Panc1 (cell line): ENCODE results near the gene NKD1. TPM values are rescaled to one million over a fixed set of nuclear protein-coding genes. Genes with fewer than 3 reads are reported as not detected.

ENCODE experiments used
- ATAC-seq: fragments of 200-7000 bp; cut with Tn5 transposase; 2 replicates; pipeline ENCODE4 v1.9.1; 2020; ENCODE audit warnings: mild to moderate bottlenecking, moderate library complexity
- BruUV-seq: library from RNA; stranded (reverse); fragments of 400-500 nt; replicated peaks from 2 replicates; lab custom pipeline; 2021; lab: Mats Ljungman, UMichigan
- CTCF ChIA-PET: fragments of 300-600 bp; sonication (Branson Sonifier 250); formaldehyde crosslinking; loops from one replicate; lab custom pipeline; 2022; ENCODE audit warnings: antibody characterized with exemption; lab: Charles Lee
- POLR2A ChIA-PET: fragments of 300-600 bp; sonication (Branson Sonifier 250); formaldehyde crosslinking; loops from one replicate; lab custom pipeline; 2022; ENCODE audit warnings: antibody characterized with exemption; lab: Charles Lee
- DNase-seq: peaks from one replicate; pipeline ENCODE4 v3.0.0-alpha.2; 2010; ENCODE audit warnings: low read depth, low spot score
- H3K27ac ChIP-seq: 2 replicates; pipeline ENCODE4 v1.5.1; 2011; ENCODE audit warnings: mild to moderate bottlenecking, low read length, inconsistent platforms
- H3K27me3 ChIP-seq: fragments of 200-500 bp; sonication (Bioruptor generic); 2 replicates; pipeline ENCODE4 v1.6.0; 2014; ENCODE audit warnings: low read length, inconsistent platforms; ENCODE audit not compliant: control insufficient read depth, insufficient read depth
- H3K36me3 ChIP-seq: fragments of 200-500 bp; sonication (Bioruptor generic); 2 replicates; pipeline ENCODE4 v1.5.1; 2014; ENCODE audit warnings: inconsistent platforms, mild to moderate bottlenecking, low read length, moderate library complexity; ENCODE audit not compliant: control insufficient read depth, insufficient read depth
- H3K4me1 ChIP-seq: 2 replicates; pipeline ENCODE4 v1.5.1; 2011; ENCODE audit warnings: inconsistent platforms, mild to moderate bottlenecking, low read length, moderate library complexity; ENCODE audit not compliant: control insufficient read depth, insufficient read depth
- H3K4me3 ChIP-seq, 2 experiments: 2 replicates each; pipeline ENCODE4 v1.5.1; 2011 to 2012; ENCODE audit warnings: low read depth in 2 of 2, low read length in 2 of 2, mild to moderate bottlenecking in 2 of 2, inconsistent platforms in 1 of 2, moderate library complexity in 1 of 2
- H3K9me3 ChIP-seq: fragments of 200-500 bp; sonication (Bioruptor generic); 2 replicates; pipeline ENCODE4 v1.5.1; 2014; ENCODE audit warnings: low read depth, mild to moderate bottlenecking, inconsistent platforms, low read length, moderate library complexity; ENCODE audit not compliant: control insufficient read depth, insufficient read depth
- POLR2AphosphoS5 ChIP-seq: IDR thresholded peaks from 2 replicates; pipeline ENCODE4 v1.6.1; 2012; ENCODE audit warnings: mild to moderate bottlenecking, low read depth, low read length, moderate library complexity
- SIN3A ChIP-seq: IDR thresholded peaks from 2 replicates; pipeline ENCODE4 v1.6.1; 2012; ENCODE audit warnings: low read depth, mild to moderate bottlenecking, low read length, moderate library complexity, borderline replicate concordance; ENCODE audit not compliant: insufficient read depth
- TCF7L2 ChIP-seq: IDR thresholded peaks from 2 replicates; pipeline ENCODE4 v1.6.1; 2011; ENCODE audit warnings: mild to moderate bottlenecking, low read depth, low read length, inconsistent platforms
- in situ Hi-C: cut with HindIII; loops from 2 replicates; pipeline ENCODE4 v1.10.0; 2016; ENCODE audit warnings: low sequenced_read_pairs, low pct_unique_long_range_greater_than_20kb
- intact Hi-C: fragments of 100-400 bp; cut with micrococcal nuclease; formaldehyde crosslinking; loops from one replicate; pipeline ENCODE4 v1.10.0; 2022; ENCODE audit not compliant: unreplicated experiment
- total RNA-seq: library from RNA; stranded (reverse); gene quantifications from one replicate; pipeline ENCODE4 v1.2.1, GENCODE V29; 2021; ENCODE audit not compliant: unreplicated experiment
- TF ChIP-seq, protein P1 (sequence below): fragments of 450-650 bp; IDR thresholded peaks from 2 replicates; pipeline ENCODE4 v1.5.1; 2017; ENCODE audit warnings: mild to moderate bottlenecking
- TF ChIP-seq, protein P2 (sequence below), 2 experiments: IDR thresholded peaks; 2 replicates each; pipeline ENCODE4 v1.6.1; 2011 to 2012; ENCODE audit warnings: low read depth in 2 of 2, control low read depth in 1 of 2, low read length in 1 of 2, mild to moderate bottlenecking in 1 of 2, moderate library complexity in 1 of 2; ENCODE audit not compliant: insufficient read depth in 1 of 2

The NKD1 gene
- total RNA-seq, 1 experiment from 2014 or later: 0.18 TPM

DNA sequence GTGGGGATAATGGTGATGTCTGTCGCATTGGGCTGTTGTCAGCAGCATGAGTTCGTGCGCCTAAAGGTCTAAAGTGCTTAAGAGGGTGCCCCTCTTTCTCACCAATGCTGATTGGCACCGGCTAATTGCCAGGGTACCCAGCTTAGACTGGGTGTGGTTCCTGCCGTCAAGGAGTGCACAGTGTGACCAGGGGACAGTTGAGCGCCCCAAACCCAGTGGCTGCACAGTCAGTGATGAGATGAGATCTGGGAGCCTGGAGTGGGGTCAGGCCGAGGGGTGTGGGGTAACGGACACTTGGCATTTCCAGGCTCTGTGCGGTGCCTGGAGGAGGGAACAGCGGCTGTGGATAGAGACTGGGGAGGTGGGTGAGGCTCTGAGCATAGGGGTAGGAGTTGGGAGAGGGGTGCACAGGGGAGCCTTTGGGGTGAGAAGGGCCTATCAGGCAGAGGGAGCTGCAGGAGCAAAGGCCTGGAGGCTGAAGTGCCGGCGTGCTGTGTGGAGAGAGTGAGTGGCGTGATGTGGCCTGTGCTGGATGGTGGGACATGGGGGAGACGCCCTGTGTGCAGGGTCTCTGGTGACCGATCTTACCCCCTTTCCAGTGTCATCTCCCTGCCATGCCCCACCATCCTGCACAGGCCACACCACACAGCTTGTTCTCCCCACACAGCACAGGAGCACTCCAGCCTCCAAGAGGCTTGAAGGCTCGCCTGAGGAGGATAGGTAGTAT is 74.6 kb downstream of the NKD1 start:
- no peak overlapping the region for H3K27ac ChIP-seq
- CTCF ChIA-PET: no interaction called here
- in situ Hi-C loops: no loop called here
- no peaks in the 10 kb centered on the region for H3K9me3 ChIP-seq
- no peaks in the 10 kb centered on the region for H3K27me3 ChIP-seq
- DNase-seq (no peak), ATAC-seq (no peak)
- no peaks in the 10 kb centered on the region for H3K36me3 ChIP-seq
- H3K4me3 ChIP-seq: no peak overlapping the region
- intact Hi-C loops: no loop called here
- POLR2A ChIA-PET: no interaction called here
- BruUV-seq: no TSS peak
- TF ChIP-seq SIN3A (no peak), TCF7L2 (no peak), POLR2AphosphoS5 (no peak)
- TF ChIP-seq, protein P1, sequence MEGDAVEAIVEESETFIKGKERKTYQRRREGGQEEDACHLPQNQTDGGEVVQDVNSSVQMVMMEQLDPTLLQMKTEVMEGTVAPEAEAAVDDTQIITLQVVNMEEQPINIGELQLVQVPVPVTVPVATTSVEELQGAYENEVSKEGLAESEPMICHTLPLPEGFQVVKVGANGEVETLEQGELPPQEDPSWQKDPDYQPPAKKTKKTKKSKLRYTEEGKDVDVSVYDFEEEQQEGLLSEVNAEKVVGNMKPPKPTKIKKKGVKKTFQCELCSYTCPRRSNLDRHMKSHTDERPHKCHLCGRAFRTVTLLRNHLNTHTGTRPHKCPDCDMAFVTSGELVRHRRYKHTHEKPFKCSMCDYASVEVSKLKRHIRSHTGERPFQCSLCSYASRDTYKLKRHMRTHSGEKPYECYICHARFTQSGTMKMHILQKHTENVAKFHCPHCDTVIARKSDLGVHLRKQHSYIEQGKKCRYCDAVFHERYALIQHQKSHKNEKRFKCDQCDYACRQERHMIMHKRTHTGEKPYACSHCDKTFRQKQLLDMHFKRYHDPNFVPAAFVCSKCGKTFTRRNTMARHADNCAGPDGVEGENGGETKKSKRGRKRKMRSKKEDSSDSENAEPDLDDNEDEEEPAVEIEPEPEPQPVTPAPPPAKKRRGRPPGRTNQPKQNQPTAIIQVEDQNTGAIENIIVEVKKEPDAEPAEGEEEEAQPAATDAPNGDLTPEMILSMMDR: no peak
- TF ChIP-seq, protein P2, sequence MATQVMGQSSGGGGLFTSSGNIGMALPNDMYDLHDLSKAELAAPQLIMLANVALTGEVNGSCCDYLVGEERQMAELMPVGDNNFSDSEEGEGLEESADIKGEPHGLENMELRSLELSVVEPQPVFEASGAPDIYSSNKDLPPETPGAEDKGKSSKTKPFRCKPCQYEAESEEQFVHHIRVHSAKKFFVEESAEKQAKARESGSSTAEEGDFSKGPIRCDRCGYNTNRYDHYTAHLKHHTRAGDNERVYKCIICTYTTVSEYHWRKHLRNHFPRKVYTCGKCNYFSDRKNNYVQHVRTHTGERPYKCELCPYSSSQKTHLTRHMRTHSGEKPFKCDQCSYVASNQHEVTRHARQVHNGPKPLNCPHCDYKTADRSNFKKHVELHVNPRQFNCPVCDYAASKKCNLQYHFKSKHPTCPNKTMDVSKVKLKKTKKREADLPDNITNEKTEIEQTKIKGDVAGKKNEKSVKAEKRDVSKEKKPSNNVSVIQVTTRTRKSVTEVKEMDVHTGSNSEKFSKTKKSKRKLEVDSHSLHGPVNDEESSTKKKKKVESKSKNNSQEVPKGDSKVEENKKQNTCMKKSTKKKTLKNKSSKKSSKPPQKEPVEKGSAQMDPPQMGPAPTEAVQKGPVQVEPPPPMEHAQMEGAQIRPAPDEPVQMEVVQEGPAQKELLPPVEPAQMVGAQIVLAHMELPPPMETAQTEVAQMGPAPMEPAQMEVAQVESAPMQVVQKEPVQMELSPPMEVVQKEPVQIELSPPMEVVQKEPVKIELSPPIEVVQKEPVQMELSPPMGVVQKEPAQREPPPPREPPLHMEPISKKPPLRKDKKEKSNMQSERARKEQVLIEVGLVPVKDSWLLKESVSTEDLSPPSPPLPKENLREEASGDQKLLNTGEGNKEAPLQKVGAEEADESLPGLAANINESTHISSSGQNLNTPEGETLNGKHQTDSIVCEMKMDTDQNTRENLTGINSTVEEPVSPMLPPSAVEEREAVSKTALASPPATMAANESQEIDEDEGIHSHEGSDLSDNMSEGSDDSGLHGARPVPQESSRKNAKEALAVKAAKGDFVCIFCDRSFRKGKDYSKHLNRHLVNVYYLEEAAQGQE (IDR thresholded peaks at IDR 0.05; ENCODE audit: insufficient read depth in 1 of 2, low read depth in 2 of 2, low read length in 1 of 2): no peak
- no peaks in the 10 kb centered on the region for H3K4me1 ChIP-seq

DNA sequence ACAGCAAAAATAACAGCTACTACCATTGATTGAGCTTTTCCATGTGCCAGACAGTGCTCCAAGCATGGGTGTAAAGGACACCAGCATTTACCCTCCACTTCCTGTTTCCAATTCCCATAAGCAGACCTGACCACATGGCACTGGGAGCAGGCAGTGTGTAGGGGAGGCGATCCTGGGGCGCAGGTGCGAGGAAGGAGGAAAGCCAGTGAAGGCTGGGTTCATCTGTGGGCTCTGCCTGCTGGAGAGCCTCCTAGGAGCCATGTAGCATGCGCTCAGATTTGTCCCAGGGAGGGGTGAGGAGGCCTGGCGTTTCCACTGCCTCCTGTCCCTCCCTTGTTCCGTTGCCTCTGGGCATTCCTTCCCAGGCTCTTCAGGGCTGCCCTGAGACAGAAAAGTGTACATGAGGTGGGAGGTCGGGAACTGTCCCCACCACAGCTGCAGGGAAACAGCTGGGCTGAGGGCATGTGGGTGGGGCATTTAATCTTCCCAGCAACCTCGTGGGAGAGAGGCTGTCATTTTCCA is 76.3 kb downstream of the NKD1 start:
- in situ Hi-C loops (no loop called here), intact Hi-C loops (no loop called here)
- Histone ChIP-seq H3K4me1 (no peaks in the 10 kb centered on the region), H3K36me3 (no peaks in the 10 kb centered on the region), H3K27ac (no peak overlapping the region), H3K4me3 (no peak overlapping the region), H3K27me3 (no peaks in the 10 kb centered on the region), H3K9me3 (no peaks in the 10 kb centered on the region)
- TF ChIP-seq, protein P1: no peak
- TF ChIP-seq, protein P2 (IDR thresholded peaks at IDR 0.05; ENCODE audit: insufficient read depth in 1 of 2, low read depth in 2 of 2, low read length in 1 of 2): no peak
- TF ChIP-seq POLR2AphosphoS5: no peak
- TF ChIP-seq TCF7L2: no peak
- no peak for TF ChIP-seq SIN3A
- CTCF ChIA-PET: no interaction called here
- no peak for DNase-seq
- POLR2A ChIA-PET: no interaction called here
- no TSS peak for BruUV-seq
- no peak for ATAC-seq
